ENCODE results near the gene CMTM8.

The CMTM8 gene

GRCh38 chr3:32246079-32246675 lies 7.7 kb downstream of the CMTM8 start (continued):
- TF ChIP-seq, protein P1, sequence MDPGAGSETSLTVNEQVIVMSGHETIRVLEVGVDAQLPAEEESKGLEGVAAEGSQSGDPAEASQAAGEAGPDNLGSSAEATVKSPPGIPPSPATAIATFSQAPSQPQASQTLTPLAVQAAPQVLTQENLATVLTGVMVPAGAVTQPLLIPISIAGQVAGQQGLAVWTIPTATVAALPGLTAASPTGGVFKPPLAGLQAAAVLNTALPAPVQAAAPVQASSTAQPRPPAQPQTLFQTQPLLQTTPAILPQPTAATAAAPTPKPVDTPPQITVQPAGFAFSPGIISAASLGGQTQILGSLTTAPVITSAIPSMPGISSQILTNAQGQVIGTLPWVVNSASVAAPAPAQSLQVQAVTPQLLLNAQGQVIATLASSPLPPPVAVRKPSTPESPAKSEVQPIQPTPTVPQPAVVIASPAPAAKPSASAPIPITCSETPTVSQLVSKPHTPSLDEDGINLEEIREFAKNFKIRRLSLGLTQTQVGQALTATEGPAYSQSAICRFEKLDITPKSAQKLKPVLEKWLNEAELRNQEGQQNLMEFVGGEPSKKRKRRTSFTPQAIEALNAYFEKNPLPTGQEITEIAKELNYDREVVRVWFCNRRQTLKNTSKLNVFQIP (CRISPR knock-in tag; IDR thresholded peaks at IDR 0.05; ENCODE audit: borderline replicate concordance, low read depth) = no peak
- TF ChIP-seq ZNF8 (CRISPR knock-in tag; IDR thresholded peaks at IDR 0.05) (no peak), GLIS3 (CRISPR knock-in tag; IDR thresholded peaks at IDR 0.05) (no peak), TOX (CRISPR knock-in tag; IDR thresholded peaks at IDR 0.05; ENCODE audit: borderline replicate concordance) (no peak), CSDC2 (CRISPR knock-in tag; IDR thresholded peaks at IDR 0.05) (no peak)

GRCh38 chr3:32249184-32249782 lies 10.8 kb downstream of the CMTM8 start:
- ATAC-seq = peak; percentile 96
- TF ChIP-seq PPARA (CRISPR knock-in tag; IDR thresholded peaks at IDR 0.05; ENCODE audit: borderline replicate concordance) (no peak), ZFP3 (CRISPR knock-in tag; IDR thresholded peaks at IDR 0.05) (peak; percentile 67), ZNF8 (CRISPR knock-in tag; IDR thresholded peaks at IDR 0.05) (no peak), GLIS3 (CRISPR knock-in tag; IDR thresholded peaks at IDR 0.05) (no peak), OSR1 (CRISPR knock-in tag; IDR thresholded peaks at IDR 0.05) (no peak), ZC3H10 (CRISPR knock-in tag; IDR thresholded peaks at IDR 0.05) (no peak; the same call in 1 of the 2 replicates), TCF4 (CRISPR knock-in tag; IDR thresholded peaks at IDR 0.05; ENCODE audit: borderline replicate concordance) (no peak), SNAI2 (CRISPR knock-in tag; IDR thresholded peaks at IDR 0.05) (no peak), ZFP30 (CRISPR knock-in tag; IDR thresholded peaks at IDR 0.05) (no peak), CSDC2 (CRISPR knock-in tag; IDR thresholded peaks at IDR 0.05) (no peak), ZNF565 (CRISPR knock-in tag; conservative IDR thresholded peaks at IDR 0.05; ENCODE audit: low read depth) (no peak), ISL1 (CRISPR knock-in tag; IDR thresholded peaks at IDR 0.05) (peak; percentile 50)
- TF ChIP-seq, protein P2, sequence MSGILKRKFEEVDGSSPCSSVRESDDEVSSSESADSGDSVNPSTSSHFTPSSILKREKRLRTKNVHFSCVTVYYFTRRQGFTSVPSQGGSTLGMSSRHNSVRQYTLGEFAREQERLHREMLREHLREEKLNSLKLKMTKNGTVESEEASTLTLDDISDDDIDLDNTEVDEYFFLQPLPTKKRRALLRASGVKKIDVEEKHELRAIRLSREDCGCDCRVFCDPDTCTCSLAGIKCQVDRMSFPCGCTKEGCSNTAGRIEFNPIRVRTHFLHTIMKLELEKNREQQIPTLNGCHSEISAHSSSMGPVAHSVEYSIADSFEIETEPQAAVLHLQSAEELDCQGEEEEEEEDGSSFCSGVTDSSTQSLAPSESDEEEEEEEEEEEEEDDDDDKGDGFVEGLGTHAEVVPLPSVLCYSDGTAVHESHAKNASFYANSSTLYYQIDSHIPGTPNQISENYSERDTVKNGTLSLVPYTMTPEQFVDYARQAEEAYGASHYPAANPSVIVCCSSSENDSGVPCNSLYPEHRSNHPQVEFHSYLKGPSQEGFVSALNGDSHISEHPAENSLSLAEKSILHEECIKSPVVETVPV (CRISPR knock-in tag; IDR thresholded peaks at IDR 0.05) = no peak

DNA sequence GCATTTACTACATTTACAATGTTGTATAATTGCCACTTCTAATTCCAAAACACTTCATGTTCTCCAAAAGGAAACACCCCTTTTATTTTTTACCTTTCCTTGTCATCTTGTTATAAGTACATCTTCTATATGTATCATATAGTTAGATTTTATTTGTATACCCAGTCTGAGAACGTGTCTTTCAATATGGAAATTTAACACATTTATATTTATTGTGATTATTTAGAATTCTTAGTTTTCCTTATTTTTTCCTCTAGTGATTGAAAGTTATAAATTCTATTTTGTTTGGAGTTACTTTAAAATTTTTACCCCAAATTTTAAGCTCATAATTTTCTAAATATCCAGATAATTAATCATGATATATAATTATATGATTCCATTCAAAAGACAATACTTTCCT lies 15.8 kb downstream of the CMTM8 start:
- ATAC-seq = no peak
- no peak for TF ChIP-seq ZNF70 (CRISPR knock-in tag; IDR thresholded peaks at IDR 0.05)
- TF ChIP-seq ZFP30 (CRISPR knock-in tag; IDR thresholded peaks at IDR 0.05) = no peak
- TF ChIP-seq, protein P3, sequence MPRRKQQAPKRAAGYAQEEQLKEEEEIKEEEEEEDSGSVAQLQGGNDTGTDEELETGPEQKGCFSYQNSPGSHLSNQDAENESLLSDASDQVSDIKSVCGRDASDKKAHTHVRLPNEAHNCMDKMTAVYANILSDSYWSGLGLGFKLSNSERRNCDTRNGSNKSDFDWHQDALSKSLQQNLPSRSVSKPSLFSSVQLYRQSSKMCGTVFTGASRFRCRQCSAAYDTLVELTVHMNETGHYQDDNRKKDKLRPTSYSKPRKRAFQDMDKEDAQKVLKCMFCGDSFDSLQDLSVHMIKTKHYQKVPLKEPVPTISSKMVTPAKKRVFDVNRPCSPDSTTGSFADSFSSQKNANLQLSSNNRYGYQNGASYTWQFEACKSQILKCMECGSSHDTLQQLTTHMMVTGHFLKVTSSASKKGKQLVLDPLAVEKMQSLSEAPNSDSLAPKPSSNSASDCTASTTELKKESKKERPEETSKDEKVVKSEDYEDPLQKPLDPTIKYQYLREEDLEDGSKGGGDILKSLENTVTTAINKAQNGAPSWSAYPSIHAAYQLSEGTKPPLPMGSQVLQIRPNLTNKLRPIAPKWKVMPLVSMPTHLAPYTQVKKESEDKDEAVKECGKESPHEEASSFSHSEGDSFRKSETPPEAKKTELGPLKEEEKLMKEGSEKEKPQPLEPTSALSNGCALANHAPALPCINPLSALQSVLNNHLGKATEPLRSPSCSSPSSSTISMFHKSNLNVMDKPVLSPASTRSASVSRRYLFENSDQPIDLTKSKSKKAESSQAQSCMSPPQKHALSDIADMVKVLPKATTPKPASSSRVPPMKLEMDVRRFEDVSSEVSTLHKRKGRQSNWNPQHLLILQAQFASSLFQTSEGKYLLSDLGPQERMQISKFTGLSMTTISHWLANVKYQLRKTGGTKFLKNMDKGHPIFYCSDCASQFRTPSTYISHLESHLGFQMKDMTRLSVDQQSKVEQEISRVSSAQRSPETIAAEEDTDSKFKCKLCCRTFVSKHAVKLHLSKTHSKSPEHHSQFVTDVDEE (CRISPR knock-in tag; IDR thresholded peaks at IDR 0.05) = no peak
- TF ChIP-seq OSR1 (CRISPR knock-in tag; IDR thresholded peaks at IDR 0.05) = no peak
- no peak for TF ChIP-seq TOX (CRISPR knock-in tag; IDR thresholded peaks at IDR 0.05; ENCODE audit: borderline replicate concordance)
- TF ChIP-seq BACH2 (CRISPR knock-in tag; IDR thresholded peaks at IDR 0.05; ENCODE audit: borderline replicate concordance) = no peak
- no peak for TF ChIP-seq ZC3H10 (CRISPR knock-in tag; IDR thresholded peaks at IDR 0.05)
- TF ChIP-seq, protein P1 (CRISPR knock-in tag; IDR thresholded peaks at IDR 0.05; ENCODE audit: borderline replicate concordance, low read depth) = no peak
- no peak for TF ChIP-seq CSDC2 (CRISPR knock-in tag; IDR thresholded peaks at IDR 0.05)
- TF ChIP-seq TCF4 (CRISPR knock-in tag; IDR thresholded peaks at IDR 0.05; ENCODE audit: borderline replicate concordance) = no peak
- TF ChIP-seq ZNF565 (CRISPR knock-in tag; conservative IDR thresholded peaks at IDR 0.05; ENCODE audit: low read depth) = no peak
- TF ChIP-seq ZNF8 (CRISPR knock-in tag; IDR thresholded peaks at IDR 0.05) = no peak

GRCh38 chr3:32255345-32255744 lies 16.9 kb downstream of the CMTM8 start:
- ATAC-seq = no peak
- TF ChIP-seq ZNF8 (CRISPR knock-in tag; IDR thresholded peaks at IDR 0.05) (no peak), OSR1 (CRISPR knock-in tag; IDR thresholded peaks at IDR 0.05) (no peak), ZNF70 (CRISPR knock-in tag; IDR thresholded peaks at IDR 0.05) (no peak), ARNTL (CRISPR knock-in tag; IDR thresholded peaks at IDR 0.05; ENCODE audit: borderline replicate concordance, low read depth) (no peak), TOX (CRISPR knock-in tag; IDR thresholded peaks at IDR 0.05; ENCODE audit: borderline replicate concordance) (no peak)
- TF ChIP-seq, protein P4, sequence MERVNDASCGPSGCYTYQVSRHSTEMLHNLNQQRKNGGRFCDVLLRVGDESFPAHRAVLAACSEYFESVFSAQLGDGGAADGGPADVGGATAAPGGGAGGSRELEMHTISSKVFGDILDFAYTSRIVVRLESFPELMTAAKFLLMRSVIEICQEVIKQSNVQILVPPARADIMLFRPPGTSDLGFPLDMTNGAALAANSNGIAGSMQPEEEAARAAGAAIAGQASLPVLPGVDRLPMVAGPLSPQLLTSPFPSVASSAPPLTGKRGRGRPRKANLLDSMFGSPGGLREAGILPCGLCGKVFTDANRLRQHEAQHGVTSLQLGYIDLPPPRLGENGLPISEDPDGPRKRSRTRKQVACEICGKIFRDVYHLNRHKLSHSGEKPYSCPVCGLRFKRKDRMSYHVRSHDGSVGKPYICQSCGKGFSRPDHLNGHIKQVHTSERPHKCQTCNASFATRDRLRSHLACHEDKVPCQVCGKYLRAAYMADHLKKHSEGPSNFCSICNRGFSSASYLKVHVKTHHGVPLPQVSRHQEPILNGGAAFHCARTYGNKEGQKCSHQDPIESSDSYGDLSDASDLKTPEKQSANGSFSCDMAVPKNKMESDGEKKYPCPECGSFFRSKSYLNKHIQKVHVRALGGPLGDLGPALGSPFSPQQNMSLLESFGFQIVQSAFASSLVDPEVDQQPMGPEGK (CRISPR knock-in tag; IDR thresholded peaks at IDR 0.05; ENCODE audit: borderline replicate concordance) = no peak
- TF ChIP-seq, protein P2 (CRISPR knock-in tag; IDR thresholded peaks at IDR 0.05) = no peak
- TF ChIP-seq, protein P1 (CRISPR knock-in tag; IDR thresholded peaks at IDR 0.05; ENCODE audit: borderline replicate concordance, low read depth) = no peak

Measured in SK-N-SH treated with all-trans-retinoic acid at 6 μM for 48 hours (cell line).